ENCODE measurements around the gene SPDYE1.
A peak's percentile ranks its signal among the peaks of the same experiment; 100 is the strongest.

SPDYE1 gene

GRCh38 chr7:44044315-44045225 lies 46.9 kb downstream of the SPDYE1 start, which contains the start of gene DBNL:
Gene DBNL, plus strand, starts transcription at chr7:44044702. Its CDS starts 36 bp downstream, at chr7:44044738.
- DNase-seq: peak; percentile 93

- no peak for DNase-seq
These were observed 47.7 kb downstream of the SPDYE1 start for GRCh38 chr7:44045226-44046014.

GRCh38 chr7:44046321-44047061 lies 48.8 kb downstream of the SPDYE1 start:
- no peak for DNase-seq

- DNase-seq: no peak
These were observed 50.5 kb downstream of the SPDYE1 start for GRCh38 chr7:44048031-44048795.

- DNase-seq: no peak
These were observed 52.6 kb downstream of the SPDYE1 start for GRCh38 chr7:44050121-44050914.

GRCh38 chr7:44050915-44051560 lies 53.3 kb downstream of the SPDYE1 start:
- no peak for DNase-seq

GRCh38 chr7:44051611-44052220 lies 54.0 kb downstream of the SPDYE1 start:
- DNase-seq: no peak

GRCh38 chr7:44052771-44053365 lies 55.2 kb downstream of the SPDYE1 start:
- DNase-seq: no peak

- DNase-seq: no peak
These were observed 59.0 kb downstream of the SPDYE1 start for GRCh38 chr7:44056681-44057080.

- no peak for DNase-seq
These were observed 59.6 kb downstream of the SPDYE1 start for GRCh38 chr7:44057181-44057848.

- DNase-seq: no peak
These were observed 60.4 kb downstream of the SPDYE1 start for GRCh38 chr7:44057849-44058758.

- no peak for DNase-seq
These were observed 61.1 kb downstream of the SPDYE1 start for GRCh38 chr7:44058759-44059218.

- DNase-seq: no peak
These were observed 61.8 kb downstream of the SPDYE1 start for GRCh38 chr7:44059219-44060090.
